Keratinocyte (primary cell): ENCODE data around the gene KCNH8. TPM values are rescaled to one million over a fixed set of nuclear protein-coding genes. Genes with fewer than 3 reads are reported as not detected.

Experiments used
- DNase-seq: peaks from one replicate; pipeline ENCODE4 v3.0.0-alpha.2; 2011; ENCODE audit warnings: low read depth, missing footprints, low spot score
- FAIRE-seq: peaks from 2 replicates; lab custom pipeline; 2011; peaks lifted over from hg19 to GRCh38; lab: Jason Lieb, UNC
- H2AFZ ChIP-seq: 2 replicates; pipeline ENCODE4 v1.6.0; 2012; ENCODE audit warnings: low read length, control low read depth, inconsistent platforms; ENCODE audit not compliant: control insufficient read depth
- H3K27ac ChIP-seq: 2 replicates; pipeline ENCODE4 v1.5.1; 2011; ENCODE audit warnings: low read length; ENCODE audit not compliant: control insufficient read depth, insufficient read depth
- H3K27me3 ChIP-seq: 3 replicates; pipeline ENCODE4 v1.6.0; 2011; ENCODE audit warnings: low read length; ENCODE audit not compliant: control insufficient read depth, insufficient read depth; ENCODE audit errors: extremely low read depth
- H3K36me3 ChIP-seq, 2 experiments: 2 replicates in 1 of 2; 3 replicates in 1 of 2; pipeline ENCODE4 v1.5.1; 2011; ENCODE audit warnings: low read length in 2 of 2, mild to moderate bottlenecking in 1 of 2; ENCODE audit not compliant: control insufficient read depth in 2 of 2, insufficient read depth in 2 of 2; ENCODE audit errors: extremely low read depth in 1 of 2
- H3K4me1 ChIP-seq: 3 replicates; pipeline ENCODE4 v1.5.1; 2011; ENCODE audit warnings: low read length; ENCODE audit not compliant: control insufficient read depth, insufficient read depth; ENCODE audit errors: extremely low read depth
- H3K4me2 ChIP-seq: 3 replicates; pipeline ENCODE4 v1.6.0; 2011; ENCODE audit warnings: low read depth, low read length; ENCODE audit not compliant: control insufficient read depth, insufficient read depth; ENCODE audit errors: extremely low read depth
- H3K4me3 ChIP-seq, 3 experiments: fragments of 200-600 bp in 1 of 3; sonication (generic) in 1 of 3; 2 replicates in 2 of 3; 3 replicates in 1 of 3; pipeline ENCODE4 v1.5.1; 2011 to 2016; ENCODE audit warnings: low read length in 3 of 3, mild to moderate bottlenecking in 3 of 3, control low read depth in 2 of 3, inconsistent platforms in 1 of 3, low read depth in 1 of 3, mixed read lengths in 1 of 3, mixed run types in 1 of 3, moderate library complexity in 1 of 3; ENCODE audit not compliant: control insufficient read depth in 2 of 3, insufficient read depth in 2 of 3; ENCODE audit errors: extremely low read depth in 1 of 3
- H3K79me2 ChIP-seq: 2 replicates; pipeline ENCODE4 v1.6.0; 2012; ENCODE audit warnings: low read length; ENCODE audit not compliant: control insufficient read depth, insufficient read depth
- H3K9ac ChIP-seq: 3 replicates; pipeline ENCODE4 v1.6.0; 2011; ENCODE audit warnings: low read length; ENCODE audit not compliant: control insufficient read depth, insufficient read depth; ENCODE audit errors: extremely low read depth
- H3K9me1 ChIP-seq: 3 replicates; pipeline ENCODE4 v1.6.0; 2011; ENCODE audit warnings: low read length; ENCODE audit not compliant: control insufficient read depth, insufficient read depth; ENCODE audit errors: extremely low read depth
- H3K9me3 ChIP-seq: 2 replicates; pipeline ENCODE4 v1.5.1; 2012; ENCODE audit warnings: low read depth, low read length; ENCODE audit not compliant: control insufficient read depth
- H4K20me1 ChIP-seq: 3 replicates; pipeline ENCODE4 v1.6.0; 2011; ENCODE audit warnings: low read length; ENCODE audit not compliant: control insufficient read depth, insufficient read depth; ENCODE audit errors: extremely low read depth
- CTCF ChIP-seq, 3 experiments: IDR thresholded peaks in 1 of 3; conservative IDR thresholded peaks in 1 of 3; optimal IDR thresholded peaks in 1 of 3; 2 replicates in 2 of 3; 3 replicates in 1 of 3; pipeline versions ENCODE3 to v1.5.1; 2011; ENCODE audit warnings: low read length in 3 of 3, mild to moderate bottlenecking in 3 of 3, moderate library complexity in 2 of 3, control low read depth in 1 of 3, inconsistent platforms in 1 of 3; ENCODE audit not compliant: insufficient read depth in 2 of 3; ENCODE audit errors: extremely low read depth in 1 of 3
- EZH2 ChIP-seq: IDR thresholded peaks from one replicate; pipeline ENCODE4 v1.6.1; 2012; ENCODE audit warnings: inconsistent platforms, mild to moderate bottlenecking, low read length, moderate library complexity
- dilution Hi-C: fragments of 300-500 bp; cut with MboI; formaldehyde crosslinking; loops from one replicate; pipeline ENCODE4 v1.7.0; 2020; ENCODE audit warnings: low sequenced_read_pairs; ENCODE audit not compliant: extremely low pct_ligation_motif_present
- polyA plus RNA-seq, 5 experiments: library from polyadenylated mRNA; depleted of rRNA in 3 of 5; stranded (reverse) in 3 of 5; stranded (forward) in 1 of 5; unstranded in 1 of 5; fragments of >200 nt; gene quantifications; 1 replicate in 1 of 5; 2 replicates in 3 of 5; 3 replicates in 1 of 5; pipeline versions ENCODE4 v1.2.1 to v1.2.3, GENCODE V29; 2011 to 2012; ENCODE audit warnings: missing spikeins in 2 of 5, low read depth in 1 of 5, low replicate concordance in 1 of 5

The KCNH8 gene
- polyA plus RNA-seq, 1 donor (not counting 4 experiments of a cell fraction or from before 2014, with no cell fraction given), result not detected

- dilution Hi-C loops, result no loop called here
- no peak overlapping the region for H3K9ac ChIP-seq
- H4K20me1 ChIP-seq, result no peaks in the 10 kb centered on the region
- H3K4me3 ChIP-seq, result no peak overlapping the region
- no peaks in the 10 kb centered on the region for H3K79me2 ChIP-seq
- no peak for DNase-seq
- no peaks in the 10 kb centered on the region for H3K9me3 ChIP-seq
- H2AFZ ChIP-seq, result no peak overlapping the region
- H3K9me1 ChIP-seq, result no peaks in the 10 kb centered on the region
- no peaks in the 10 kb centered on the region for H3K36me3 ChIP-seq
- TF ChIP-seq CTCF (optimal IDR thresholded peaks at IDR 0.05 in 1 of 3, IDR thresholded peaks at IDR 0.05 in 1 of 3, conservative IDR thresholded peaks at IDR 0.05 in 1 of 3; ENCODE audit: extremely low read depth in 1 of 3, insufficient read depth in 2 of 3, low read length in 3 of 3) (no peak), EZH2 (no peak)
- no peaks in the 10 kb centered on the region for H3K4me1 ChIP-seq
- FAIRE-seq, result no peak
- H3K4me2 ChIP-seq, result no peak overlapping the region
- H3K27ac ChIP-seq, result no peak overlapping the region
- H3K27me3 ChIP-seq, result no peaks in the 10 kb centered on the region
Observed at GRCh38 chr3:19183584-19183983, 35.3 kb downstream of the KCNH8 start.

- H3K4me3 ChIP-seq, result no peak overlapping the region
- H3K36me3 ChIP-seq, result no peaks in the 10 kb centered on the region
- H3K79me2 ChIP-seq, result no peaks in the 10 kb centered on the region
- TF ChIP-seq EZH2 (no peak), CTCF (optimal IDR thresholded peaks at IDR 0.05 in 1 of 3, IDR thresholded peaks at IDR 0.05 in 1 of 3, conservative IDR thresholded peaks at IDR 0.05 in 1 of 3; ENCODE audit: extremely low read depth in 1 of 3, insufficient read depth in 2 of 3, low read length in 3 of 3) (no peak)
- DNase-seq (no peak), FAIRE-seq (no peak)
- no peak overlapping the region for H3K4me2 ChIP-seq
- dilution Hi-C loops, result no loop called here
- no peaks in the 10 kb centered on the region for H3K9me1 ChIP-seq
- no peaks in the 10 kb centered on the region for H3K27me3 ChIP-seq
- H3K27ac ChIP-seq, result no peak overlapping the region
- H4K20me1 ChIP-seq, result no peaks in the 10 kb centered on the region
- no peak overlapping the region for H2AFZ ChIP-seq
- no peaks in the 10 kb centered on the region for H3K9me3 ChIP-seq
- no peak overlapping the region for H3K9ac ChIP-seq
- no peaks in the 10 kb centered on the region for H3K4me1 ChIP-seq
Observed at GRCh38 chr3:19190126-19190525, 41.8 kb downstream of the KCNH8 start.
